Measurements from ENCODE around the gene TNS4.

TNS4 gene

DNA sequence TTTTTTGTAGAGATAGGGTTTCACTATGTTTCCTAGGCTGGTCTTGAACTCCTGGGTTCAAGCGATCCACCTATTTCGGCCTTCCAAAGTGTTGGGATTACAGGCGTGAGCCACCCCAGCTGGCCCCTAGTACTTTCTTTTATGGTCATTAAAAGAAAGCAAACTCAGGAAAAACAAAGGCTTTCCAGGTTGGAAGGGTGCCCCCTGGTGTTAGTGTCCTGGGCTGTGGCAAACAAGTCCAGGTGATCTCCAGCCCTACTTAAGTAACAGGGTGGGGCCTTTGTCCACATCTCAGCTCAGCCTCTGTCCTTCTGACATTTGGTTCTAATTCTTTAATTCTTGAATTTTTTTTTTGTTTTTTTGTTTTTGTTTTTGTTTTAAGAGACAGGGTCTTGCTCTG, 51.2 kb downstream of the TNS4 start:
- H2BK15ac ChIP-seq (replicated peaks; ENCODE audit: low read depth) = no peak overlapping the region
- peak; percentile 80 for DNase-seq
- no peak overlapping the region for H2AK5ac ChIP-seq (ENCODE audit: low read length)
- H3K23ac ChIP-seq (ENCODE audit: low read length) = no peak overlapping the region
- H3K9ac ChIP-seq (ENCODE audit: low read length) = no peak overlapping the region
- peaks cover 8% of the 10 kb centered on the region for H3K79me2 ChIP-seq (ENCODE audit: control insufficient read depth, insufficient read depth, low read length)
- no peak overlapping the region for H2BK5ac ChIP-seq (ENCODE audit: low read length)
- no peaks in the 10 kb centered on the region for H3K27me3 ChIP-seq (ENCODE audit: insufficient read depth, low read length, poor library complexity)
- peaks cover 8% of the 10 kb centered on the region for H3K36me3 ChIP-seq (ENCODE audit: control insufficient read depth, insufficient read depth, low read length)
- no peak overlapping the region for H2BK120ac ChIP-seq (ENCODE audit: low read depth, low read length)
- H3K56ac ChIP-seq (ENCODE audit: low read length) = no peak overlapping the region
- H3K27ac ChIP-seq (ENCODE audit: low read depth, low read length) = no peak overlapping the region
- H3K4me1 ChIP-seq (ENCODE audit: control insufficient read depth, low read depth, low read length) = no peaks in the 10 kb centered on the region
- H3K4me3 ChIP-seq (ENCODE audit: low read length) = no peak overlapping the region
- no CpG with 5 or more reads among the region's 3 CpGs for WGBS (ENCODE audit: extremely low coverage, insufficient coverage, low lambda C conversion rate)
- peaks cover 21% of the 10 kb centered on the region for H3K79me1 ChIP-seq (ENCODE audit: low read length)
- H3K4ac ChIP-seq (ENCODE audit: low read depth, low read length) = no peak overlapping the region
- no peak overlapping the region for H4K8ac ChIP-seq (ENCODE audit: low read depth, low read length)
- H3K18ac ChIP-seq (ENCODE audit: low read length) = no peak overlapping the region
- H3K4me2 ChIP-seq (ENCODE audit: low read length) = no peak overlapping the region
- no peak overlapping the region for H4K5ac ChIP-seq (ENCODE audit: low read length)

DNA sequence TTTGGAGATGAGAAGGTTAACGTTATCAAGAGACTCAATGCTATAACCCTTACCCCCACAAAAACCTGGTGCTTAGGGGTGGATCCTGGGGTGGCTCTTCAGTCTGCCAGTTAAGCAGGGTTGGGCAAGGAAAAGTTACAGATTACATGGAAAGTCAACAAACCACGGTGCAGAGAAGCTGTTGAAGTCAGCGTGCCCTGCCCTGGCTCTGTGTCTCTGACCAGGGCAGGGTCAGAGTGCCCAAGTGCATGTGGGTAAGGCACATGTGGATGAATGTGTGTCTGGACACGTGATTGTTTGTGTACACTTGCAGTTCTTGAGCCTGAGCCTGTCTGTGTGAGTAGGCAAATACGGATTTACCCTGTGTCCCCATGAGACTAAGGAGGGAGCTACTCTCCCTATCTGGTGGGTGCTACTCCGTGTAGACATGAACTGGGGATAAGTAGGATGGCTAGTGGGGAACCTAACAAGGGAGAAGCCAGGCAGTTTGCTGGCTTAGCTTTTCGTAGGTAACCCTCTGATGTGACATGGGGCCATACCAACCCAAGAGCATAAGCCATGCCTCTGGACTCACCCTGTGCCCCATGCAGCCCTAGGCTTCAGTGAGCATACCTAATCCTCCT, 52.7 kb downstream of the TNS4 start:
- H3K79me2 ChIP-seq (ENCODE audit: control insufficient read depth, insufficient read depth, low read length) = peaks cover 17% of the 10 kb centered on the region
- DNase-seq = no peak
- H4K5ac ChIP-seq (ENCODE audit: low read length) = no peak overlapping the region
- H3K79me1 ChIP-seq (ENCODE audit: low read length) = peaks cover 27% of the 10 kb centered on the region
- H2AK5ac ChIP-seq (ENCODE audit: low read length) = peak overlapping the region; percentile 51
- no peak overlapping the region for H2BK120ac ChIP-seq (ENCODE audit: low read depth, low read length)
- no peak overlapping the region for H3K4ac ChIP-seq (ENCODE audit: low read depth, low read length)
- H4K8ac ChIP-seq (ENCODE audit: low read depth, low read length) = no peak overlapping the region
- no peak overlapping the region for H3K4me2 ChIP-seq (ENCODE audit: low read length)
- H3K23ac ChIP-seq (ENCODE audit: low read length) = no peak overlapping the region
- no peak overlapping the region for H2BK15ac ChIP-seq (replicated peaks; ENCODE audit: low read depth)
- no CpG with 5 or more reads among the region's 7 CpGs for WGBS (ENCODE audit: extremely low coverage, insufficient coverage, low lambda C conversion rate)
- H3K36me3 ChIP-seq (ENCODE audit: control insufficient read depth, insufficient read depth, low read length) = peaks cover 1% of the 10 kb centered on the region
- peak overlapping the region; percentile 5 for H3K9ac ChIP-seq (ENCODE audit: low read length)
- H3K4me1 ChIP-seq (ENCODE audit: control insufficient read depth, low read depth, low read length) = peaks cover 3% of the 10 kb centered on the region
- H3K56ac ChIP-seq (ENCODE audit: low read length) = no peak overlapping the region
- H3K18ac ChIP-seq (ENCODE audit: low read length) = no peak overlapping the region
- no peak overlapping the region for H2BK5ac ChIP-seq (ENCODE audit: low read length)
- H3K27ac ChIP-seq (ENCODE audit: low read depth, low read length) = no peak overlapping the region
- no peaks in the 10 kb centered on the region for H3K27me3 ChIP-seq (ENCODE audit: insufficient read depth, low read length, poor library complexity)
- H3K4me3 ChIP-seq (ENCODE audit: low read length) = no peak overlapping the region

- no peak overlapping the region for H3K27ac ChIP-seq (ENCODE audit: low read depth, low read length)
- no peak overlapping the region for H3K4me3 ChIP-seq (ENCODE audit: low read length)
- no peak overlapping the region for H3K4me2 ChIP-seq (ENCODE audit: low read length)
- H2AK5ac ChIP-seq (ENCODE audit: low read length) = no peak overlapping the region
- H4K5ac ChIP-seq (ENCODE audit: low read length) = no peak overlapping the region
- no peak overlapping the region for H3K4ac ChIP-seq (ENCODE audit: low read depth, low read length)
- peaks cover 3% of the 10 kb centered on the region for H3K4me1 ChIP-seq (ENCODE audit: control insufficient read depth, low read depth, low read length)
- peaks cover 27% of the 10 kb centered on the region for H3K79me1 ChIP-seq (ENCODE audit: low read length)
- peak overlapping the region; percentile 13 for H3K9ac ChIP-seq (ENCODE audit: low read length)
- no peak overlapping the region for H2BK5ac ChIP-seq (ENCODE audit: low read length)
- no peak overlapping the region for H4K8ac ChIP-seq (ENCODE audit: low read depth, low read length)
- H2BK15ac ChIP-seq (replicated peaks; ENCODE audit: low read depth) = no peak overlapping the region
- peaks cover 1% of the 10 kb centered on the region for H3K36me3 ChIP-seq (ENCODE audit: control insufficient read depth, insufficient read depth, low read length)
- no peak overlapping the region for H3K23ac ChIP-seq (ENCODE audit: low read length)
- no peaks in the 10 kb centered on the region for H3K27me3 ChIP-seq (ENCODE audit: insufficient read depth, low read length, poor library complexity)
- no peak overlapping the region for H2BK120ac ChIP-seq (ENCODE audit: low read depth, low read length)
- no peak overlapping the region for H3K18ac ChIP-seq (ENCODE audit: low read length)
- DNase-seq = no peak
- WGBS (ENCODE audit: extremely low coverage, insufficient coverage, low lambda C conversion rate) = no CpG with 5 or more reads among the region's 8 CpGs
- peak overlapping the region; percentile 25 for H3K56ac ChIP-seq (ENCODE audit: low read length)
- H3K79me2 ChIP-seq (ENCODE audit: control insufficient read depth, insufficient read depth, low read length) = peaks cover 17% of the 10 kb centered on the region
Observed at GRCh38 chr17:40448213-40448638, 53.2 kb downstream of the TNS4 start.

GRCh38 chr17:40447806-40448205, 53.6 kb downstream of the TNS4 start:
- H2AK5ac ChIP-seq (ENCODE audit: low read length) = no peak overlapping the region
- no peak overlapping the region for H4K8ac ChIP-seq (ENCODE audit: low read depth, low read length)
- H3K4me3 ChIP-seq (ENCODE audit: low read length) = no peak overlapping the region
- H2BK120ac ChIP-seq (ENCODE audit: low read depth, low read length) = no peak overlapping the region
- no peak overlapping the region for H3K56ac ChIP-seq (ENCODE audit: low read length)
- no peak overlapping the region for H3K18ac ChIP-seq (ENCODE audit: low read length)
- no peak overlapping the region for H3K23ac ChIP-seq (ENCODE audit: low read length)
- H3K9ac ChIP-seq (ENCODE audit: low read length) = peak overlapping the region; percentile 13
- no peak overlapping the region for H3K27ac ChIP-seq (ENCODE audit: low read depth, low read length)
- no peak overlapping the region for H3K4ac ChIP-seq (ENCODE audit: low read depth, low read length)
- no peaks in the 10 kb centered on the region for H3K36me3 ChIP-seq (ENCODE audit: control insufficient read depth, insufficient read depth, low read length)
- no peaks in the 10 kb centered on the region for H3K27me3 ChIP-seq (ENCODE audit: insufficient read depth, low read length, poor library complexity)
- no peak overlapping the region for H4K5ac ChIP-seq (ENCODE audit: low read length)
- WGBS (ENCODE audit: extremely low coverage, insufficient coverage, low lambda C conversion rate) = no CpG with 5 or more reads among the region's 4 CpGs
- peaks cover 27% of the 10 kb centered on the region for H3K79me1 ChIP-seq (ENCODE audit: low read length)
- no peak for DNase-seq
- no peak overlapping the region for H2BK5ac ChIP-seq (ENCODE audit: low read length)
- H3K4me2 ChIP-seq (ENCODE audit: low read length) = no peak overlapping the region
- no peak overlapping the region for H2BK15ac ChIP-seq (replicated peaks; ENCODE audit: low read depth)
- peaks cover 17% of the 10 kb centered on the region for H3K79me2 ChIP-seq (ENCODE audit: control insufficient read depth, insufficient read depth, low read length)
- peaks cover 3% of the 10 kb centered on the region for H3K4me1 ChIP-seq (ENCODE audit: control insufficient read depth, low read depth, low read length)

DNA sequence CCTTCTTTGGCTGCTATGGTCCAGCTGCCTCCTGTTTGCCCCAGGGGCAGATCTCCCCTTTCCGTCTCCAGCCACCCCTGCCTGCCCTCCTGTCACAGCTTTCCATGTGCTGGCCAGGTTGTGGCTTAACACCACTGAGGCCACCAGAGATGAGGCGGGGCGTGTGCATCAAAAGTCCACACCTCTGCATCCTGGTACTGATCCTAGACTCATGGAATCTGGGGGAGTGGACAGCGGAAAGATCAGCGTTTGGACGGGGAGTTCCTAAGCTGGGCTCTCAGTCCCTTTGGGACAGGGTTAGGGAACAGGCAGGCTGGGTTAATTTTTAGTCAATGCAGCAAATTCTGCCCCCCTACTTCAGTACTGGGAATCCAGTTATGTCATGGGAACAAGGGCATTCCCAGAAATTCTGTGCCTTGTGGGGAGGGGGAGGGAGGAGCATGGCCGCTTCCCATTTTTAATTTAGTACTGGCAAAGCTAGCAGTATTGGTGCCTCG, 54.2 kb downstream of the TNS4 start:
- Histone ChIP-seq H3K4me1 (ENCODE audit: control insufficient read depth, low read depth, low read length) (peaks cover 3% of the 10 kb centered on the region), H3K79me2 (ENCODE audit: control insufficient read depth, insufficient read depth, low read length) (peaks cover 17% of the 10 kb centered on the region), H3K4me2 (ENCODE audit: low read length) (no peak overlapping the region), H3K4ac (ENCODE audit: low read depth, low read length) (no peak overlapping the region), H3K9ac (ENCODE audit: low read length) (no peak overlapping the region), H3K36me3 (ENCODE audit: control insufficient read depth, insufficient read depth, low read length) (no peaks in the 10 kb centered on the region), H4K8ac (ENCODE audit: low read depth, low read length) (no peak overlapping the region), H2BK120ac (ENCODE audit: low read depth, low read length) (no peak overlapping the region), H3K4me3 (ENCODE audit: low read length) (no peak overlapping the region), H3K79me1 (ENCODE audit: low read length) (peaks cover 27% of the 10 kb centered on the region), H2BK5ac (ENCODE audit: low read length) (no peak overlapping the region), H3K18ac (ENCODE audit: low read length) (no peak overlapping the region), H2AK5ac (ENCODE audit: low read length) (no peak overlapping the region), H3K56ac (ENCODE audit: low read length) (peak overlapping the region; percentile 1), H3K27me3 (ENCODE audit: insufficient read depth, low read length, poor library complexity) (no peaks in the 10 kb centered on the region), H3K27ac (ENCODE audit: low read depth, low read length) (no peak overlapping the region), H4K5ac (ENCODE audit: low read length) (no peak overlapping the region), H2BK15ac (replicated peaks; ENCODE audit: low read depth) (no peak overlapping the region), H3K23ac (ENCODE audit: low read length) (no peak overlapping the region)
- DNase-seq = no peak
- no CpG with 5 or more reads among the region's 8 CpGs for WGBS (ENCODE audit: extremely low coverage, insufficient coverage, low lambda C conversion rate)
